ENCODE measurements around the gene SLC38A1. TPM values are rescaled to one million over a fixed set of nuclear protein-coding genes. Genes with fewer than 3 reads are reported as not detected.

The SLC38A1 gene
- polyA plus RNA-seq, 1 of the 3 experiments (the other 2 are of a cell fraction) = 20.7 TPM

DNA sequence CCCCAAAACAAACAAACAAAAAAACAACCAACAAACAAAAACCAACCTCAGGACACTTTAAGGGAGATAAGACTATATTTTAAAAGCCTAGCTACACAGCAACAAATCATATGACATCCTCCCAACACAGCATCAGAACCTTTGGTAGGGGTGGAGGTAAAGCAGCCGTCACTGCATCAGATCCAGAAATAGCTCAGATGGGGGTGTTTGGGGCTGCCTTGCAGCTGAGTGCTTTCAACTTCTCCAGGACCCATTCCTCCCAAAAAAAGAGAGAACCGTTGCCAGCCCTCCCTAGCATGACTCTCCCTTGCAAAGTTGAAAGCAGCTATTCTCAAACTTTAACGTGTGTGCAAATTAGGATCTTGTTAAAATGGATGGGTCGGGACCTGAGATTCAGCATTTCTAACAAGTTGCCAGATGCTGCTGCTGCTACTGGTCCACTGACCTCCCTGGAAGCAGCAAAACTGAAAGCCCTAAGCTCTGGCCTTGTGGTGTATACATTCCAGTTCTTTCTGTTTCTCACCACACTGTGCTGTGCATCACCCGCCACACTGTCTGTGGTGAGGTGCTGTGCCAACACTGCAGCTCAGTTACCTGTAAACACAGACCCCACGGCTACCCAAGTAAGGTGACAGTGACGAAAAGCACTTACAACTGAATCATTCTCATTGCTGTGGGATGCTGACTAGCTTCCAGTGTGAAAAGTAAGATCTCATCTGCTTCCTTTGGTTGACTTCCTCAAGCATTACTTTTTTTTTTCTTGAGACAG, 54.0 kb downstream of the SLC38A1 start:
- WGBS (ENCODE audit: low lambda C conversion rate) = 80% methylated on average over 7 of the region's 7 CpGs
- Histone ChIP-seq H3K36me3 (replicated peaks in 1 of 2; ENCODE audit: control insufficient read depth in 1 of 2, insufficient read depth in 2 of 2, low read length in 1 of 2) (peaks cover 45 to 46% of the 10 kb centered on the region in 2 experiments), H3K9me2 (no peaks in the 10 kb centered on the region), H3K9ac (no peak overlapping the region), H3K27ac (ENCODE audit: low read depth in 2 of 2, low read length in 1 of 2) (no peak overlapping the region), H3K4me1 (ENCODE audit: control insufficient read depth in 1 of 2, insufficient read depth in 2 of 2, low read depth in 1 of 2, low read length in 1 of 2) (peaks cover 11 to 12% of the 10 kb centered on the region in 2 experiments), H3K27me3 (ENCODE audit: insufficient read depth) (no peaks in the 10 kb centered on the region), H2AFZ (ENCODE audit: low read depth) (no peak overlapping the region), H3K9me3 (no peaks in the 10 kb centered on the region), H3K79me2 (ENCODE audit: insufficient read depth) (0 out of 2 replicates have a peak, but pooled peaks cover 15% of the 10 kb centered on the region), H4K20me1 (ENCODE audit: insufficient read depth) (no peaks in the 10 kb centered on the region), H3K4me2 (no peak overlapping the region), H3K4me3 (ENCODE audit: low read depth in 2 of 2, low read length in 1 of 2) (no peak overlapping the region), H3F3A (replicated peaks; ENCODE audit: insufficient read depth) (peaks cover 10% of the 10 kb centered on the region)
- TF ChIP-seq RXRA (IDR thresholded peaks at IDR 0.05; ENCODE audit: borderline replicate concordance, low read depth) (no peak), NFIC (IDR thresholded peaks at IDR 0.05; ENCODE audit: borderline replicate concordance) (no peak), TCF12 (IDR thresholded peaks at IDR 0.05) (peak; percentile 25; the same call in 1 of the 2 replicates), FOSL2 (IDR thresholded peaks at IDR 0.05; ENCODE audit: borderline replicate concordance, low read depth) (no peak), PBX3 (IDR thresholded peaks at IDR 0.05) (peak; percentile 13; the same call in 1 of the 2 replicates), CTCF (IDR thresholded peaks at IDR 0.05) (no peak), EZH2phosphoT487 (IDR thresholded peaks at IDR 0.05; ENCODE audit: borderline replicate concordance, low read depth) (no peak)
- CTCF ChIA-PET = no interaction called here
- POLR2A ChIA-PET = interaction anchor here (1.0 kb wide), 1 partner anchor 54 kb away, joined by 4 read pairs; the partner anchor contains the start of gene SLC38A1
- no peak for DNase-seq

DNA sequence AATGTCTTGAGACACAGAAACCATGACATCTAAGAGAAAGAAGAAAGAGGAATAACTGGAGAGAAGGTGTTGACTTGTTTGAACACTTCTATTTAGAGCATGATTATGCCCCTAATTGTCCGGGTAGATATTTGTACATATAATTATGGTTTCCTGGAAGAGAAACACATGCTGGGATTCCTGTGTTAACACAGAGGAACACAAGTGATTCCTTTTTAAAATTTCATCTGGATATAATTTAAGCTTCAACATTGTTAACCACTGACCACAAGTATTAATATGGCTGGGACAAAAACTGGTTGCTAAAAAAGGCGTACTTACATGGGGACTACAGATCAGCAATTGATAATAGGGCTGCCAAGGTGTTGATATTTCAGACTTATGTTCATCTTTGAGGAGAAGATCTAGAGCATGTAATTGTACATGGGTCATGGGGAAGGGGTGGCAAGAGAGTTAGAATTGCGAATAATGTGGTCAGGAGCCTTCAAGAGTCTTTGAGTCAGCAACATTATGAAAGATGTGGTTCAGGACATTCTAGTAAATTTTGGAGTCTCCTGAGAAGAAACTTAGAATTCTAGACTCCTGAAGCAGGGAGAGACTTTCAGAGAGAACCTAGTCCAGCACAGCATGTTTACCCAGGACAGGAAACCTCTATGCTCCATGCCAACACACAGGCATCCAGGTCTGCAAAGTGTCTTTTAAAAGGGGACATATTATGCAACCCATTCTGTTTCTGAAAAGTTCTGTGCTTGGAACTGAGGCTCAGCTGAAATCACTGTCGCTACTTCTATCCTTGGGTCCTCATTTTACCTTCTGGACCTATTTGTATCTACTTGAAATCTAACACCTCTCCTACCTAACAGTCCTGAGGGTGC, 56.5 kb downstream of the SLC38A1 start:
- 0 out of 2 replicates have a peak, but pooled peaks cover 3% of the 10 kb centered on the region for H3K79me2 ChIP-seq (ENCODE audit: insufficient read depth)
- H2AFZ ChIP-seq (ENCODE audit: low read depth) = no peak overlapping the region
- no peak overlapping the region for H3K9ac ChIP-seq
- no peaks in the 10 kb centered on the region for H4K20me1 ChIP-seq (ENCODE audit: insufficient read depth)
- no peak overlapping the region for H3K4me2 ChIP-seq
- H3K4me1 ChIP-seq (ENCODE audit: control insufficient read depth in 1 of 2, insufficient read depth in 2 of 2, low read depth in 1 of 2, low read length in 1 of 2) = peaks cover 6% of the 10 kb centered on the region in 2 experiments; a peak in 3 of 4 replicates
- H3F3A ChIP-seq (replicated peaks; ENCODE audit: insufficient read depth) = no peaks in the 10 kb centered on the region
- H3K27ac ChIP-seq (ENCODE audit: low read depth in 2 of 2, low read length in 1 of 2) = no peak overlapping the region
- H3K9me3 ChIP-seq = no peaks in the 10 kb centered on the region
- WGBS (ENCODE audit: low lambda C conversion rate) = 92% methylated on average over 4 of the region's 4 CpGs
- H3K4me3 ChIP-seq (ENCODE audit: low read depth in 2 of 2, low read length in 1 of 2) = no peak overlapping the region
- H3K36me3 ChIP-seq (replicated peaks in 1 of 2; ENCODE audit: control insufficient read depth in 1 of 2, insufficient read depth in 2 of 2, low read length in 1 of 2) = peaks cover 44 to 56% of the 10 kb centered on the region in 2 experiments
- ChIA-PET POLR2A (no interaction called here), CTCF (interaction anchor here (0.6 kb wide), 1 partner anchor 25 kb away, joined by 3 read pairs; no protein-coding TSS in a partner anchor)
- no peaks in the 10 kb centered on the region for H3K27me3 ChIP-seq (ENCODE audit: insufficient read depth)
- DNase-seq = no peak
- H3K9me2 ChIP-seq = no peaks in the 10 kb centered on the region
- TF ChIP-seq SIN3A (IDR thresholded peaks at IDR 0.05; ENCODE audit: borderline replicate concordance, low read depth, low read length) = no peak
- TF ChIP-seq GABPA (IDR thresholded peaks at IDR 0.05; ENCODE audit: low read depth) = no peak
- TF ChIP-seq RXRA (IDR thresholded peaks at IDR 0.05; ENCODE audit: borderline replicate concordance, low read depth) = no peak
- TF ChIP-seq GATA2 (CRISPR knock-in tag; IDR thresholded peaks at IDR 0.05) = no peak
- TF ChIP-seq RFX5 (IDR thresholded peaks at IDR 0.05; ENCODE audit: low read length) = no peak
- TF ChIP-seq MXI1 (IDR thresholded peaks at IDR 0.05; ENCODE audit: low read depth, low read length) = no peak
- no peak for TF ChIP-seq CTCF (IDR thresholded peaks at IDR 0.05)
- TF ChIP-seq, protein P1, sequence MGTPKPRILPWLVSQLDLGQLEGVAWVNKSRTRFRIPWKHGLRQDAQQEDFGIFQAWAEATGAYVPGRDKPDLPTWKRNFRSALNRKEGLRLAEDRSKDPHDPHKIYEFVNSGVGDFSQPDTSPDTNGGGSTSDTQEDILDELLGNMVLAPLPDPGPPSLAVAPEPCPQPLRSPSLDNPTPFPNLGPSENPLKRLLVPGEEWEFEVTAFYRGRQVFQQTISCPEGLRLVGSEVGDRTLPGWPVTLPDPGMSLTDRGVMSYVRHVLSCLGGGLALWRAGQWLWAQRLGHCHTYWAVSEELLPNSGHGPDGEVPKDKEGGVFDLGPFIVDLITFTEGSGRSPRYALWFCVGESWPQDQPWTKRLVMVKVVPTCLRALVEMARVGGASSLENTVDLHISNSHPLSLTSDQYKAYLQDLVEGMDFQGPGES (IDR thresholded peaks at IDR 0.05; ENCODE audit: low read depth, low read length) = no peak
- no peak for TF ChIP-seq NRF1 (IDR thresholded peaks at IDR 0.05; ENCODE audit: low read depth, low read length)
- TF ChIP-seq CHD2 (IDR thresholded peaks at IDR 0.05; ENCODE audit: low read length, partially characterized antibody) = no peak
- TF ChIP-seq YY1 (IDR thresholded peaks at IDR 0.05; ENCODE audit: low read depth) = no peak
- TF ChIP-seq EZH2phosphoT487 (IDR thresholded peaks at IDR 0.05; ENCODE audit: borderline replicate concordance, low read depth) = no peak
- TF ChIP-seq RAD21 (IDR thresholded peaks at IDR 0.05; ENCODE audit: low read length) = no peak

Measured in SK-N-SH (cell line).